Neural crest cell (in vitro differentiated cells): Measurements from ENCODE around the gene DFFA. TPM values are rescaled to one million over a fixed set of nuclear protein-coding genes. Genes with fewer than 3 reads are reported as not detected.
A peak's percentile ranks its signal among the peaks of the same experiment; 100 is the strongest.
"Not testable (repeated sequence)": the region's sequence is repeated elsewhere in the genome, so short reads cannot be mapped to it uniquely, and the experiment has no call there.

Source experiments
- DNase-seq: peaks from one replicate; pipeline ENCODE4 v3.0.0; 2021; ENCODE audit warnings: low read depth, mixed read lengths, low spot score
- H3K27ac Mint-ChIP-seq: one replicate; pipeline ENCODE4 v1.8.0; 2021; ENCODE audit warnings: mild to moderate bottlenecking, mixed read lengths; ENCODE audit not compliant: unreplicated experiment
- H3K27me3 Mint-ChIP-seq: 2 replicates; pipeline ENCODE4 v1.8.0; 2021; ENCODE audit warnings: low read depth, mild to moderate bottlenecking, mixed read lengths
- H3K36me3 Mint-ChIP-seq: 2 replicates; pipeline ENCODE4 v1.8.0; 2021; ENCODE audit warnings: low read depth, mild to moderate bottlenecking, mixed read lengths
- H3K4me1 Mint-ChIP-seq: 2 replicates; pipeline ENCODE4 v1.8.0; 2021; ENCODE audit warnings: mixed read lengths
- H3K4me3 Mint-ChIP-seq: one replicate; pipeline ENCODE4 v1.8.0; 2021; ENCODE audit warnings: mild to moderate bottlenecking, mixed read lengths
- H3K9me3 Mint-ChIP-seq: 2 replicates; pipeline ENCODE4 v1.8.0; 2021; ENCODE audit warnings: mixed read lengths
- total RNA-seq: library from RNA; stranded (reverse); gene quantifications from 2 replicates; pipeline ENCODE4 v1.2.1, GENCODE V29; 2021
- TF ChIP-seq, protein P1 (sequence below): fragments of 200-600 bp; sonication (generic); conservative IDR thresholded peaks from 2 replicates; pipeline ENCODE4 v1.5.0; 2021; ENCODE audit warnings: antibody characterized with exemption, mild to moderate bottlenecking

DFFA gene
- total RNA-seq, 1 donor from 2014 or later = 54.0 TPM

DNA sequence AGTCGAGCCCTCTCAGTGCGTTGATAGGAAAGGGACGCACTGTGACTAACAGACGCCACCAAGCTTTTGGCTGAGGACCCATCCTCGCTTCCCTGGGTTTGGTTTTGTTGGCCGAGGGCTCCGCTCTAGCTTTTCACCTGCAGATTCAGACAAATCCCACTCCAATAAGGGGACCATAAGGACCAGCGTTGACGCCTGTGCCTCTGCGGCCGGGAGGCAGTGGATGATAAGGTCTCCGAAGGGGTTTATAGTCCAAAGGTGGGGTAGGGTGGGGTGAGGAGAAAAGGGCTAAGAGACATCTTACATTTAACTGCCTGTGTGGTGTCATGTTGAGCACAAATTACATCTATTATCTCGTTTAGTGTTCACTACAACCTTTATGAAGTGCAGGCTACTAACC lies 3.2 kb upstream of the DFFA start:
- no peak for DNase-seq
- Mint-ChIP-seq H3K36me3 (no peaks in the 10 kb centered on the region), H3K27ac (no peak overlapping the region), H3K27me3 (no peaks in the 10 kb centered on the region), H3K9me3 (no peaks in the 10 kb centered on the region), H3K4me3 (peak overlapping the region; percentile 92), H3K4me1 (peaks cover 48% of the 10 kb centered on the region)
- TF ChIP-seq, protein P1, sequence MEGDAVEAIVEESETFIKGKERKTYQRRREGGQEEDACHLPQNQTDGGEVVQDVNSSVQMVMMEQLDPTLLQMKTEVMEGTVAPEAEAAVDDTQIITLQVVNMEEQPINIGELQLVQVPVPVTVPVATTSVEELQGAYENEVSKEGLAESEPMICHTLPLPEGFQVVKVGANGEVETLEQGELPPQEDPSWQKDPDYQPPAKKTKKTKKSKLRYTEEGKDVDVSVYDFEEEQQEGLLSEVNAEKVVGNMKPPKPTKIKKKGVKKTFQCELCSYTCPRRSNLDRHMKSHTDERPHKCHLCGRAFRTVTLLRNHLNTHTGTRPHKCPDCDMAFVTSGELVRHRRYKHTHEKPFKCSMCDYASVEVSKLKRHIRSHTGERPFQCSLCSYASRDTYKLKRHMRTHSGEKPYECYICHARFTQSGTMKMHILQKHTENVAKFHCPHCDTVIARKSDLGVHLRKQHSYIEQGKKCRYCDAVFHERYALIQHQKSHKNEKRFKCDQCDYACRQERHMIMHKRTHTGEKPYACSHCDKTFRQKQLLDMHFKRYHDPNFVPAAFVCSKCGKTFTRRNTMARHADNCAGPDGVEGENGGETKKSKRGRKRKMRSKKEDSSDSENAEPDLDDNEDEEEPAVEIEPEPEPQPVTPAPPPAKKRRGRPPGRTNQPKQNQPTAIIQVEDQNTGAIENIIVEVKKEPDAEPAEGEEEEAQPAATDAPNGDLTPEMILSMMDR = no peak

DNA sequence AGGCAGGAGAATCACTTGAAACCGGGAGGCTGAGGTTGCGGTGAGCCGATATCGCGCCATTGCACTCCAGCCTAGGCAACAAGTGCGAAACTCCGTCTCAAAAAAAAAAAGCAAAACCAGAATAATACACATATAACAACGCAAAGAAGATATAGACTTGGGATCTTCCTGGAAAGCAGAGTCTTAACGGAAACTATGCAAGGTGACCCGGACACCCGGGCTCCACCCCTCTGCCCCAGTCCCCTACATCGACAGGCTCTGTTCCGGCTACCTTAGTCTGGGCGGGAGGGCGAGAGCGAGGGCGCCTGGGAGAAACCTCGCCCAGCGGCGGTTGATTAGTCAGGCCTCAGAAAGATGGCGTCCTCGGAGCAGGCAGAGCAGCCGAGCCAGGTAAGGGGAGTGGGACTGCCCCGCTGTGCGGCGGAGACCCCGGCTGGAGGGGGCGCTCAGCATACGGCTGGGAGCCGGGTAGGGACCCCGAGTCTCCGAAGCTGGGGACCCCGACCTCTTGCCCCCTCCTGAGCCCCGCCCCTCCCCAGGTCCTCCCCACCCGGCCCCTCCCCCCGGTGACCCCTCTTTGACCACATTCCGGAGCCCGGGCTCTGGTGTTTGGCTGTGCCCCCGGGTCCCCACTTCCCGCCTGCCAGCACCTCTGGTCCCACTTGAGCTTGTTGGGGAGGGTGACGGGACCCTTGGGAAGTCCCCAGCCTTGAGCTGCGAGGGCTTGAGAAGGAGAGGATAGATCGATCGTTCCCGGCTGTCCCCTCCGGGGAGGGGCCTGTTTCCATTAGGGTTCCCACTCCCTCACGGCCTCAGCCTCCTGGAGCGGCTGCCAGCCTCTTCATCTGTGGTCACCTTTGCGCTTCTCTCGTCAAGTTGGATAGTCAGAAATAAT lies 2.5 kb upstream of the DFFA start, which contains the start of gene PEX14:
Gene PEX14, plus strand, starts transcription at position 338 of the 895 bp plus-strand sequence. Its CDS starts 17 bp downstream, at position 355.
- Mint-ChIP-seq H3K4me3 (peak within 1 kb of the TSS; percentile 93), H3K9me3 (no peaks in the 10 kb centered on the region), H3K4me1 (peaks cover 48% of the 10 kb centered on the region), H3K27me3 (no peaks in the 10 kb centered on the region), H3K27ac (no peak within 1 kb of the TSS), H3K36me3 (no peaks in the 10 kb centered on the region)
- peak; percentile 83 for DNase-seq
- TF ChIP-seq, protein P1 = no peak

DNA sequence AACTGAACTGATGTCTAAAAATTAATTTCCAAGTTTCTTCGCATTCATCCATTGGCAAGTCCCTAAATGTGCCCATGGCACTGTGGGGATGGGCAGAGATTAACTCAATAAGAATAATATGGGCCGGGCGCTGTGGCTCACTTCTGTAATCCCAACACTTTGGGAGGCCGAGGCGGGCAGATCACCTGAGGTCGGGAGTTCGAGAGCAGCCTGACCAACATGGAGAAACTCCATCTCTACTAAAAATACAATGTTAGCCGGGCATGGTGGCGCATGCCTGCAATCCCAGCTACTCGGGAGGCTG lies 1.9 kb upstream of the DFFA start:
- not testable (repeated sequence) for H3K27me3 Mint-ChIP-seq, H3K36me3 Mint-ChIP-seq, H3K9me3 Mint-ChIP-seq, H3K27ac Mint-ChIP-seq, DNase-seq
- Mint-ChIP-seq H3K4me1 (peaks cover 48% of the 10 kb centered on the region), H3K4me3 (peak overlapping the region; percentile 93)

DNA sequence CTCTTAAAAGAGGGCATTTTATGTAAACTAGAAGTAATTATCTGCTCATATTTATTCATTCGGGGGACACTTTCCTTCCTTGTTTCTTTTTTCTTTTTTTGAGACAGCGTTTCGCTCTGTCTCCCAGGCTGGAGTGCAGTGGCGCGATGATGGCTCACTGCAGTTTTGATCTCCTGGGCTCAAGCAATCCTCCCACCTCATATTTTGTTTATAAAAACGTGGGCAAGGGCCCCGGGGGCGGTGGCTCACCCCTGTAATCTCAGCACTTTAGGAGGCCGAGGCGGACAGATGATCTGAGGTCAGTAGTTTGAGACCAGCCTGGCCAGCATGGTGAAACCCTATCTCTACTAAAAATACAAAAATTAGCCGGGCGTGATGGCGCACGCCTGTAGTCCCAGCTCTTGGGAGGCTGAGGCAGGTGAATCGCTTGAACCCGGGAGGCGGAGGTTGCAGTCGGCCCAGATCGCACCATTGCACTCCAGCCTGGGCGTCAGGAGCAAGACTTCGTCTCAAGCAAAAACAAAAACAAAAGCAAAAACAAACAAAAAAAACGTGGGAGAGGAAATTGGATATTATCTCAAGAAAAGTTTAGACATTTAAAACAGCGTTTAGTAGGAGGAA lies 926 bp upstream of the DFFA start:
- Mint-ChIP-seq H3K4me1 (peaks cover 48% of the 10 kb centered on the region), H3K4me3 (peak overlapping the region; percentile 99), H3K36me3 (peaks cover under 1% of the 10 kb centered on the region), H3K27me3 (no peaks in the 10 kb centered on the region), H3K27ac (no peak overlapping the region), H3K9me3 (no peaks in the 10 kb centered on the region)
- TF ChIP-seq, protein P1 = no peak
- no peak for DNase-seq

DNA sequence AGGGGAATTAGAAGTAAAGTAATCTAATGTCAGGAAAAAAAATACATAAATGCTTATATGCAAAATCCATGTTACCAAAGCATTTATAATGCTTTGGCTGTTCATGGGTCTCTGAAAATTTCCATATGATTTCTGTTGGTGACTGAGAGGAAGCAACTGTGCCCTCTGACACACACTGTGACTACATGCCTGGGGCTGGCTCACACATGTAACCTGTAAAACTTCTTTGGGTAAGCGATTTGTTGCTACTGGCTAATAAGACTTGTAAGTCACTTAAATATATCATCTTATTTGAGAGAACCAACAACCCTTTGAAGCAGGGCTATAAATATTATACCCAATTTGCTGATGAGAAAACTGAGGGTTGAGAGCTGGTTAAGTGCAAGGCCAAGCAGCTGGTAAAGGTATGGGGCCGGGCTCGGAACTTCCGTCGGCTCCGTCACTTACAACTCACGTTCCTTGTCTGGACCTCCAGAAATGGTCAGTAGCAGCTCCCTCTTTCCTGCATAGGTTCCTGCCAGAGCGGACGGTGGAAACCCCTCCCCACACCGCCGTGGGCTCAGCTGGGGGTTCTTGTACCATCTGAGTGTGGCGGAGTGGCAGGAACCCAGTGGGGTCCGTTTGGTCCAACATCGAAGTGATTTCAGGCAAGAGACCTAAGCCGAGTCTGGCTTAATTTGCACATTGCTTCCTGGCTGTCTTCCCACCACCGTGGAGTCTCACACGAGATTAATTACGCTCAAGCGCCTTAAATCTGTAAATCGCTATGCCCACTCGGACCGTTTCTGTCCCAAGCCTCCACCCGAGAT lies 714 bp downstream of the DFFA start:
- H3K36me3 Mint-ChIP-seq = peaks cover 6% of the 10 kb centered on the region
- no peaks in the 10 kb centered on the region for H3K9me3 Mint-ChIP-seq
- H3K27ac Mint-ChIP-seq = peak overlapping the region; percentile 67
- no peak for DNase-seq
- H3K4me3 Mint-ChIP-seq = peak overlapping the region; percentile 99
- H3K4me1 Mint-ChIP-seq = peaks cover 47% of the 10 kb centered on the region
- TF ChIP-seq, protein P1 = no peak
- H3K27me3 Mint-ChIP-seq = no peaks in the 10 kb centered on the region
